ENCODE measurements around the gene DHRS4L2.
"Not testable (repeated sequence)": the region's sequence is repeated elsewhere in the genome, so short reads cannot be mapped to it uniquely, and the experiment has no call there.

The DHRS4L2 gene

GRCh38 chr14:23988607-23989363 is at the start of gene DHRS4L2:
Gene DHRS4L2, plus strand, starts transcription at chr14:23988929. Its CDS starts 19 bp downstream, at chr14:23988948.
- DNase-seq = not testable (repeated sequence)

- DNase-seq = no peak
Observed at GRCh38 chr14:23939607-23940326, 49.0 kb upstream of the DHRS4L2 start.

GRCh38 chr14:23941230-23941629 is 47.5 kb upstream of the DHRS4L2 start:
- DNase-seq = no peak

- no peak for DNase-seq
Observed at GRCh38 chr14:23941669-23942068, 47.1 kb upstream of the DHRS4L2 start.

- no peak for DNase-seq
Observed at GRCh38 chr14:23942587-23942986, 46.1 kb upstream of the DHRS4L2 start.

GRCh38 chr14:23949069-23949468 is 39.7 kb upstream of the DHRS4L2 start:
- not testable (repeated sequence) for DNase-seq

- no peak for DNase-seq
Observed at GRCh38 chr14:23950411-23951135, 38.2 kb upstream of the DHRS4L2 start.

- not testable (repeated sequence) for DNase-seq
Observed at GRCh38 chr14:23951136-23951466, 37.6 kb upstream of the DHRS4L2 start.

- DNase-seq = no peak
Observed at GRCh38 chr14:23951590-23952201, 37.0 kb upstream of the DHRS4L2 start.

- not testable (repeated sequence) for DNase-seq
Observed at GRCh38 chr14:23953116-23953463, 35.6 kb upstream of the DHRS4L2 start.

- DNase-seq = peak; percentile 81
Observed at GRCh38 chr14:23953464-23954278, 35.1 kb upstream of the DHRS4L2 start, which contains the start of gene DHRS4. Gene DHRS4, plus strand, starts transcription at chr14:23953770. Its CDS starts 19 bp downstream, at chr14:23953789.

- not testable (repeated sequence) for DNase-seq
Observed at GRCh38 chr14:23954279-23954614, 34.5 kb upstream of the DHRS4L2 start.

- DNase-seq = not testable (repeated sequence)
Observed at GRCh38 chr14:23954965-23955364, 33.8 kb upstream of the DHRS4L2 start.

- not testable (repeated sequence) for DNase-seq
Observed at GRCh38 chr14:23955811-23956210, 32.9 kb upstream of the DHRS4L2 start.

- DNase-seq = not testable (repeated sequence)
Observed at GRCh38 chr14:23957913-23958569, 30.7 kb upstream of the DHRS4L2 start.

- DNase-seq = not testable (repeated sequence)
Observed at GRCh38 chr14:23960899-23961298, 27.8 kb upstream of the DHRS4L2 start.

GRCh38 chr14:23961704-23962103 is 27.0 kb upstream of the DHRS4L2 start:
- DNase-seq = not testable (repeated sequence)

GRCh38 chr14:23969130-23969480 is 19.6 kb upstream of the DHRS4L2 start:
- DNase-seq = not testable (repeated sequence)

GRCh38 chr14:23969481-23970282 is 19.0 kb upstream of the DHRS4L2 start:
- DNase-seq = not testable (repeated sequence)

- not testable (repeated sequence) for DNase-seq
Observed at GRCh38 chr14:23970283-23970659, 18.5 kb upstream of the DHRS4L2 start.

- not testable (repeated sequence) for DNase-seq
Observed at GRCh38 chr14:23973178-23973577, 15.6 kb upstream of the DHRS4L2 start.
